SU-DHL-6 (cell line): Measurements from ENCODE around the gene MPI.
A peak's percentile ranks its signal among the peaks of the same experiment; 100 is the strongest.

Source experiments
- H2AFZ ChIP-seq: fragments of 200-600 bp; sonication (generic); 2 replicates; pipeline ENCODE4 v1.6.1; 2014; ENCODE audit warnings: low read depth, mild to moderate bottlenecking, moderate library complexity, mixed read lengths, antibody characterized with exemption, low read length; ENCODE audit not compliant: severe bottlenecking
- H3F3A ChIP-seq: fragments of 200-600 bp; shearing (Covaris generic); 2 replicates; pipeline ENCODE4 v1.6.0; 2016; ENCODE audit warnings: antibody characterized with exemption, mild to moderate bottlenecking; ENCODE audit not compliant: insufficient read depth
- H3K27ac ChIP-seq: fragments of 200-600 bp; sonication (generic); 2 replicates; pipeline ENCODE4 v1.5.1; 2016; ENCODE audit warnings: low read depth, mild to moderate bottlenecking, low read length, moderate library complexity, mixed read lengths
- H3K27me3 ChIP-seq: fragments of 200-600 bp; sonication (generic), shearing (Covaris generic); 2 replicates; pipeline ENCODE4 v1.6.0; 2014; ENCODE audit warnings: mild to moderate bottlenecking, low read length
- H3K36me3 ChIP-seq: fragments of 200-600 bp; sonication (generic); 2 replicates; pipeline ENCODE4 v1.6.1; 2014; ENCODE audit warnings: mild to moderate bottlenecking, low read length, mixed read lengths
- H3K4me2 ChIP-seq: fragments of 300-600, 200-600 bp; shearing (Covaris generic), sonication (generic); 2 replicates; pipeline ENCODE4 v1.6.0; 2014; ENCODE audit warnings: low read length, low read depth, mild to moderate bottlenecking; ENCODE audit not compliant: poor library complexity, severe bottlenecking
- H3K4me3 ChIP-seq: fragments of 200-600 bp; sonication (generic); 2 replicates; pipeline ENCODE4 v1.5.1; 2014; ENCODE audit warnings: antibody characterized with exemption, low read length, mild to moderate bottlenecking, mixed read lengths; ENCODE audit not compliant: insufficient read depth, poor library complexity, severe bottlenecking
- H3K79me2 ChIP-seq: fragments of 200-600 bp; sonication (generic); 2 replicates; pipeline ENCODE4 v1.6.1; 2014; ENCODE audit warnings: mild to moderate bottlenecking, low read length, moderate library complexity; ENCODE audit not compliant: insufficient read depth
- H3K9ac ChIP-seq: fragments of 200-600 bp; sonication (generic); 2 replicates; pipeline ENCODE4 v1.7.0; 2014; ENCODE audit warnings: mild to moderate bottlenecking, low read length
- H3K9me2 ChIP-seq: fragments of 200-600 bp; sonication (generic); replicated peaks from 2 replicates; pipeline ENCODE4 v1.6.1; 2014; ENCODE audit warnings: low read length; ENCODE audit not compliant: insufficient read depth
- H3K9me3 ChIP-seq: fragments of 200-600 bp; sonication (generic); 2 replicates; pipeline ENCODE4 v1.6.1; 2014; ENCODE audit warnings: low read length, mixed read lengths; ENCODE audit not compliant: insufficient read depth
- H4K20me1 ChIP-seq: fragments of 200-600 bp; sonication (generic); 2 replicates; pipeline ENCODE4 v1.6.1; 2014; ENCODE audit warnings: low read depth, mild to moderate bottlenecking, antibody characterized with exemption, low read length, moderate library complexity, mixed read lengths
- CTCF ChIP-seq: fragments of 200-600 bp; sonication (generic); IDR thresholded peaks from one replicate; pipeline ENCODE4 v1.5.1; 2017; ENCODE audit warnings: antibody characterized with exemption, mild to moderate bottlenecking, low read length, moderate library complexity; ENCODE audit not compliant: insufficient read depth, poor library complexity, severe bottlenecking
- EZH2phosphoT487 ChIP-seq: fragments of 200-600 bp; sonication (generic), shearing (Covaris generic); conservative IDR thresholded peaks from 2 replicates; pipeline ENCODE4 v1.6.1; 2018; ENCODE audit warnings: mild to moderate bottlenecking, antibody characterized with exemption, low read length, moderate library complexity, mixed read lengths

Gene MPI

GRCh38 chr15:74869726-74870407 lies 20.0 kb upstream of the MPI start:
- no peaks in the 10 kb centered on the region for H3K9me3 ChIP-seq
- no peaks in the 10 kb centered on the region for H3K27me3 ChIP-seq
- peaks cover 9% of the 10 kb centered on the region for H3F3A ChIP-seq
- peaks cover 77% of the 10 kb centered on the region for H3K79me2 ChIP-seq
- H3K9ac ChIP-seq: peak overlapping the region; percentile 36; the same call in 1 of the 2 replicates
- peak overlapping the region; percentile 58 for H3K27ac ChIP-seq
- H3K4me3 ChIP-seq: no peak overlapping the region
- H3K36me3 ChIP-seq: peaks cover 6% of the 10 kb centered on the region; the same call in 1 of the 2 replicates
- peak overlapping the region; percentile 40 for H3K4me2 ChIP-seq
- H3K9me2 ChIP-seq: no peaks in the 10 kb centered on the region
- peaks cover 3% of the 10 kb centered on the region; the same call in 1 of the 2 replicates for H4K20me1 ChIP-seq
- TF ChIP-seq CTCF: no peak
- no peak for TF ChIP-seq EZH2phosphoT487
- H2AFZ ChIP-seq: no peak overlapping the region

- H3F3A ChIP-seq: peaks cover 9% of the 10 kb centered on the region
- TF ChIP-seq EZH2phosphoT487 (no peak), CTCF (no peak)
- peaks cover 73% of the 10 kb centered on the region for H3K79me2 ChIP-seq
- peak overlapping the region; percentile 40 for H3K4me2 ChIP-seq
- no peaks in the 10 kb centered on the region for H3K27me3 ChIP-seq
- H3K36me3 ChIP-seq: peaks cover 6% of the 10 kb centered on the region; the same call in 1 of the 2 replicates
- H2AFZ ChIP-seq: no peak overlapping the region
- H3K9me3 ChIP-seq: no peaks in the 10 kb centered on the region
- peak overlapping the region; percentile 58 for H3K27ac ChIP-seq
- H3K9me2 ChIP-seq: no peaks in the 10 kb centered on the region
- peak overlapping the region; percentile 36 for H3K9ac ChIP-seq
- H4K20me1 ChIP-seq: peaks cover 3% of the 10 kb centered on the region; the same call in 1 of the 2 replicates
- H3K4me3 ChIP-seq: no peak overlapping the region
Observed at GRCh38 chr15:74870436-74871215, 19.2 kb upstream of the MPI start.

GRCh38 chr15:74872702-74873035 lies 17.2 kb upstream of the MPI start:
- Histone ChIP-seq H2AFZ (peak overlapping the region; percentile 92), H3K36me3 (peaks cover 6% of the 10 kb centered on the region; the same call in 1 of the 2 replicates), H3K79me2 (peaks cover 52% of the 10 kb centered on the region), H3K4me3 (peak overlapping the region; percentile 70), H3K27me3 (no peaks in the 10 kb centered on the region), H3K9ac (peak overlapping the region; percentile 74), H3K9me2 (no peaks in the 10 kb centered on the region), H3K4me2 (peak overlapping the region; percentile 89), H3K9me3 (no peaks in the 10 kb centered on the region), H3K27ac (peak overlapping the region; percentile 58; the same call in 1 of the 2 replicates), H4K20me1 (peaks cover 3% of the 10 kb centered on the region; the same call in 1 of the 2 replicates), H3F3A (peaks cover 9% of the 10 kb centered on the region)
- TF ChIP-seq EZH2phosphoT487: no peak
- TF ChIP-seq CTCF: no peak
